NOMO-1 (cell line): ENCODE data around the gene PPIA.
"Not testable (repeated sequence)": the region's sequence is repeated elsewhere in the genome, so short reads cannot be mapped to it uniquely, and the experiment has no call there.

Experiments used
- DNase-seq, 2 experiments: peaks; one replicate each; lab custom pipeline; 2025; ENCODE audit not compliant: unreplicated experiment in 2 of 2; lab: John Stamatoyannopoulos, UW

The PPIA gene

GRCh38 chr7:44762726-44763522 is 33.6 kb upstream of the PPIA start:
- no peak for DNase-seq

- no peak for DNase-seq
These were observed 32.4 kb upstream of the PPIA start for GRCh38 chr7:44764081-44764480.

GRCh38 chr7:44764665-44765578 is 31.6 kb upstream of the PPIA start:
- no peak for DNase-seq

- DNase-seq: no peak
These were observed 30.7 kb upstream of the PPIA start for GRCh38 chr7:44765579-44766415.

- no peak for DNase-seq
These were observed 30.1 kb upstream of the PPIA start for GRCh38 chr7:44766416-44766801.

- no peak for DNase-seq
These were observed 29.2 kb upstream of the PPIA start for GRCh38 chr7:44767134-44767911.

- no peak for DNase-seq
These were observed 28.4 kb upstream of the PPIA start for GRCh38 chr7:44767912-44768627.

GRCh38 chr7:44768628-44769371 is 27.7 kb upstream of the PPIA start:
- DNase-seq: no peak

GRCh38 chr7:44769376-44769775 is 27.1 kb upstream of the PPIA start:
- no peak for DNase-seq

- DNase-seq: no peak
These were observed 26.6 kb upstream of the PPIA start for GRCh38 chr7:44769776-44770294.

- no peak for DNase-seq
These were observed 25.1 kb upstream of the PPIA start for GRCh38 chr7:44771358-44771757.

GRCh38 chr7:44772440-44772839 is 24.0 kb upstream of the PPIA start:
- DNase-seq: no peak

GRCh38 chr7:44772867-44773266 is 23.6 kb upstream of the PPIA start:
- DNase-seq: no peak

- not testable (repeated sequence) for DNase-seq
These were observed 22.0 kb upstream of the PPIA start for GRCh38 chr7:44774486-44774885.

GRCh38 chr7:44775383-44776107 is 20.9 kb upstream of the PPIA start:
- no peak for DNase-seq

GRCh38 chr7:44776211-44776610 is 20.3 kb upstream of the PPIA start:
- DNase-seq: no peak

- no peak for DNase-seq
These were observed 14.0 kb upstream of the PPIA start for GRCh38 chr7:44782460-44782859.

GRCh38 chr7:44783407-44783806 is 13.1 kb upstream of the PPIA start:
- no peak for DNase-seq
